OCI-LY7 (cell line): ENCODE measurements around the gene ABHD6. TPM values are rescaled to one million over a fixed set of nuclear protein-coding genes. Genes with fewer than 3 reads are reported as not detected.
A peak's percentile ranks its signal among the peaks of the same experiment; 100 is the strongest.

Source experiments
- BruUV-seq: library from RNA; stranded (reverse); fragments of 400-500 nt; replicated peaks from 2 replicates; lab custom pipeline; 2021; lab: Mats Ljungman, UMichigan
- CTCF ChIA-PET: fragments of 300-600 bp; sonication (Branson Sonifier 250); formaldehyde crosslinking; loops from one replicate; lab custom pipeline; 2022; ENCODE audit warnings: antibody characterized with exemption; ENCODE audit not compliant: unreplicated experiment; lab: Charles Lee
- POLR2A ChIA-PET: fragments of 300-600 bp; sonication (Branson Sonifier 250); formaldehyde crosslinking; loops from one replicate; lab custom pipeline; 2022; ENCODE audit warnings: antibody characterized with exemption; lab: Charles Lee
- DNase-seq: peaks from one replicate; pipeline ENCODE4 v3.0.0-alpha.2; 2015; ENCODE audit warnings: low spot score
- H2AFZ ChIP-seq: fragments of 200-600 bp; sonication (generic), shearing (Covaris generic); 2 replicates; pipeline ENCODE4 v1.6.1; 2014; ENCODE audit warnings: mild to moderate bottlenecking, antibody characterized with exemption, low read length, moderate library complexity
- H3K27ac ChIP-seq: fragments of 200-600 bp; sonication (generic); 2 replicates; pipeline ENCODE4 v1.5.1; 2014; ENCODE audit warnings: mixed run types, low read depth, mild to moderate bottlenecking, moderate library complexity, low read length, inconsistent platforms; ENCODE audit not compliant: poor library complexity, severe bottlenecking
- H3K36me3 ChIP-seq: fragments of 200-600 bp; sonication (generic); 2 replicates; pipeline ENCODE4 v1.6.1; 2014; ENCODE audit warnings: mild to moderate bottlenecking, antibody characterized with exemption, low read length, moderate library complexity, mixed read lengths; ENCODE audit not compliant: insufficient read depth
- H3K4me1 ChIP-seq: fragments of 200-600 bp; sonication (generic); 2 replicates; pipeline ENCODE4 v1.5.1; 2014; ENCODE audit warnings: mild to moderate bottlenecking, low read length; ENCODE audit not compliant: insufficient read depth, poor library complexity, severe bottlenecking
- H3K4me2 ChIP-seq: fragments of 200-600 bp; sonication (generic); 2 replicates; pipeline ENCODE4 v1.6.1; 2014; ENCODE audit warnings: mild to moderate bottlenecking, low read length
- H3K4me3 ChIP-seq: fragments of 200-600 bp; sonication (generic); 2 replicates; pipeline ENCODE4 v1.5.1; 2014; ENCODE audit warnings: mild to moderate bottlenecking, low read depth, low read length; ENCODE audit not compliant: poor library complexity, severe bottlenecking
- H3K79me2 ChIP-seq: fragments of 200-600 bp; sonication (generic); 2 replicates; pipeline ENCODE4 v1.6.1; 2016; ENCODE audit warnings: low read depth, mild to moderate bottlenecking, low read length, moderate library complexity, mixed read lengths; ENCODE audit not compliant: insufficient read depth
- H3K9me2 ChIP-seq: fragments of 200-600 bp; sonication (generic); 2 replicates; pipeline ENCODE4 v1.6.1; 2016; ENCODE audit warnings: mild to moderate bottlenecking, low read length, mixed read lengths; ENCODE audit not compliant: insufficient read depth
- H3K9me3 ChIP-seq: fragments of 200-600 bp; sonication (generic); 2 replicates; pipeline ENCODE4 v1.6.1; 2014; ENCODE audit warnings: mild to moderate bottlenecking, mixed run types, low read length, mixed read lengths
- H4K20me1 ChIP-seq: fragments of 200-600 bp; sonication (generic); 2 replicates; pipeline ENCODE4 v1.6.1; 2014; ENCODE audit warnings: mild to moderate bottlenecking, antibody characterized with exemption, low read length, moderate library complexity, mixed read lengths; ENCODE audit not compliant: insufficient read depth
- CTCF ChIP-seq: fragments of 200-600 bp; sonication (generic); conservative IDR thresholded peaks from 2 replicates; pipeline ENCODE4 v1.5.1; 2014; ENCODE audit warnings: mild to moderate bottlenecking, antibody characterized with exemption, low read length, moderate library complexity, mixed read lengths
- EZH2phosphoT487 ChIP-seq: fragments of 200-600 bp; sonication (generic); IDR thresholded peaks from 2 replicates; pipeline ENCODE4 v1.6.1; 2018; ENCODE audit warnings: low read depth, borderline replicate concordance, mild to moderate bottlenecking, mixed run types, antibody characterized with exemption, low read length, moderate library complexity, mixed read lengths
- intact Hi-C: fragments of 100-400 bp; cut with micrococcal nuclease; formaldehyde crosslinking; loops from one replicate; pipeline ENCODE4 v1.10.0; 2022; ENCODE audit not compliant: unreplicated experiment
- total RNA-seq, 2 experiments: library from RNA; depleted of rRNA in 1 of 2; stranded (reverse); fragments of >200 nt in 1 of 2; shearing (Covaris generic) in 1 of 2; gene quantifications; 2 replicates each; pipeline ENCODE4 v1.2.3, GENCODE V29; 2014 to 2022

Gene ABHD6
- total RNA-seq, 2 experiments from 2014 or later, result 5.8 to 10.7 TPM

- Histone ChIP-seq H3K36me3 (no peaks in the 10 kb centered on the region), H3K9me3 (no peaks in the 10 kb centered on the region), H3K9me2 (no peaks in the 10 kb centered on the region), H3K4me2 (peak overlapping the region; percentile 27), H4K20me1 (no peaks in the 10 kb centered on the region), H3K27ac (peak overlapping the region; percentile 13), H3K4me1 (peaks cover 22% of the 10 kb centered on the region), H3K4me3 (no peak overlapping the region), H3K79me2 (no peaks in the 10 kb centered on the region), H2AFZ (peak overlapping the region; percentile 84)
- BruUV-seq, result no TSS peak
- intact Hi-C loops, result loop anchor here (2.0 to 5.0 kb wide), 2 partner anchors 18 to 37 kb away; no protein-coding TSS in a partner anchor
- no peak for TF ChIP-seq EZH2phosphoT487
- TF ChIP-seq CTCF, result peak; percentile 54
- POLR2A ChIA-PET, result interaction anchor here (0.6 to 3.5 kb wide), 9 partner anchors 9 to 382 kb away, joined by 3 to 26 read pairs (median 5); no protein-coding TSS in a partner anchor
- DNase-seq, result peak; percentile 81
- CTCF ChIA-PET, result interaction anchor here (0.7 to 1.7 kb wide), 6 partner anchors 12 to 91 kb away, joined by 3 to 7 read pairs (median 3); no protein-coding TSS in a partner anchor
Measured at GRCh38 chr3:58214484-58215316, 22.9 kb upstream of the ABHD6 start.

GRCh38 chr3:58215317-58216025 lies 22.1 kb upstream of the ABHD6 start:
- intact Hi-C loops, result loop anchor here (2.0 to 5.0 kb wide), 2 partner anchors 19 to 38 kb away; no protein-coding TSS in a partner anchor
- peak overlapping the region; percentile 13 for H3K27ac ChIP-seq

More at GRCh38 chr3:58215317-58216025, 22.1 kb upstream of the ABHD6 start:
- DNase-seq, result no peak
- H3K4me2 ChIP-seq, result peak overlapping the region; percentile 27; the same call in 1 of the 2 replicates
- H3K4me1 ChIP-seq, result peaks cover 22% of the 10 kb centered on the region
- no peaks in the 10 kb centered on the region for H3K79me2 ChIP-seq
- H3K4me3 ChIP-seq, result no peak overlapping the region
- H3K9me2 ChIP-seq, result no peaks in the 10 kb centered on the region
- no peak for TF ChIP-seq EZH2phosphoT487
- TF ChIP-seq CTCF, result no peak; the same call in 1 of the 2 replicates
- ChIA-PET CTCF (interaction anchor here (0.7 to 1.7 kb wide), 6 partner anchors 12 to 90 kb away, joined by 3 to 7 read pairs (median 3); no protein-coding TSS in a partner anchor), POLR2A (interaction anchor here (0.6 to 3.5 kb wide), 7 partner anchors 8 to 208 kb away, joined by 3 to 26 read pairs (median 5); no protein-coding TSS in a partner anchor)
- H3K9me3 ChIP-seq, result no peaks in the 10 kb centered on the region
- peak overlapping the region; percentile 84; the same call in 1 of the 2 replicates for H2AFZ ChIP-seq
- no TSS peak for BruUV-seq
- no peaks in the 10 kb centered on the region for H4K20me1 ChIP-seq
- no peaks in the 10 kb centered on the region for H3K36me3 ChIP-seq
